Measurements from ENCODE around the gene RUNX1.

DNA sequence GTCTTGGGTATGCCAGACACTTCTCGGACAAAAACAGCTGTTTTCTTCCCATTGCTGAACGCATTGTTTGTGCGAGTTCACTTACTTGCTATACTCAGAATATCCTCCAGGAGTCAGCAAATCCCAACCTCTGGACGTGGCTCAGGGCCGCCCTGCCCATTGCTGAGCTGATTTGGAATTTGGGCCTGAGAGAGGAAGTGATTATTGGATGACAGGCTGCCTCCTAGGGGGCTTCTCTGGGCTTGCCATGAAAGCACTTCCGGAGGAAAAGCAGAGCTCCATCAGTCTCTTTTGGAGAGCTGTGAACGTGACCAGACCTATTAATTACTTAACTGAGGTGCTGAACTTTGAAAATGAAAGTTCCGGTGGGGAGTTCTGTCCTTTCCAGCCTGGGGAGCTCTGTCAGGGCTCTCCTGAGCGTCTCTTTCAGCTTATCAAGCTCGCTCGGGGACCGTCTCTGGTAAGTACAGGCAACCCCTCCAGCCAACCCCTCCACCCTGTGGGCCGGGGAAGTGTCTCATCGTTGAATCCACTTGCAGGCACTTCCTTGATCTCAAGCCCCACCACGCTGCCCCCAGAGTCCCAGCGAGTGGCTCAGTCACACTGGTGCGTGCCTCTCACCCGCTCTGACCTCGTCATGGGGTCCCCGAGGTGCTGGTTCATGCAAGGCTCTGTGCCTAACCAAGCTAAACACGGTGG, 303.4 kb downstream of the RUNX1 start:
- TF ChIP-seq CTCF (IDR thresholded peaks at IDR 0.05), result peak; percentile 90 to 97 (median 93)
- TF ChIP-seq POLR2A (IDR thresholded peaks at IDR 0.05), result no peak
